GM19324 (cell line): Measurements from ENCODE around the gene SWT1.
"Not testable (repeated sequence)": the region's sequence is repeated elsewhere in the genome, so short reads cannot be mapped to it uniquely, and the experiment has no call there.

Experiments
- ATAC-seq: cut with Tn5 transposase; IDR thresholded peaks from one replicate; pipeline ENCODE4 v1.9.1; 2021; ENCODE audit warnings: mild to moderate bottlenecking, moderate library complexity; ENCODE audit not compliant: unreplicated experiment, low FRiP score

SWT1 gene

DNA sequence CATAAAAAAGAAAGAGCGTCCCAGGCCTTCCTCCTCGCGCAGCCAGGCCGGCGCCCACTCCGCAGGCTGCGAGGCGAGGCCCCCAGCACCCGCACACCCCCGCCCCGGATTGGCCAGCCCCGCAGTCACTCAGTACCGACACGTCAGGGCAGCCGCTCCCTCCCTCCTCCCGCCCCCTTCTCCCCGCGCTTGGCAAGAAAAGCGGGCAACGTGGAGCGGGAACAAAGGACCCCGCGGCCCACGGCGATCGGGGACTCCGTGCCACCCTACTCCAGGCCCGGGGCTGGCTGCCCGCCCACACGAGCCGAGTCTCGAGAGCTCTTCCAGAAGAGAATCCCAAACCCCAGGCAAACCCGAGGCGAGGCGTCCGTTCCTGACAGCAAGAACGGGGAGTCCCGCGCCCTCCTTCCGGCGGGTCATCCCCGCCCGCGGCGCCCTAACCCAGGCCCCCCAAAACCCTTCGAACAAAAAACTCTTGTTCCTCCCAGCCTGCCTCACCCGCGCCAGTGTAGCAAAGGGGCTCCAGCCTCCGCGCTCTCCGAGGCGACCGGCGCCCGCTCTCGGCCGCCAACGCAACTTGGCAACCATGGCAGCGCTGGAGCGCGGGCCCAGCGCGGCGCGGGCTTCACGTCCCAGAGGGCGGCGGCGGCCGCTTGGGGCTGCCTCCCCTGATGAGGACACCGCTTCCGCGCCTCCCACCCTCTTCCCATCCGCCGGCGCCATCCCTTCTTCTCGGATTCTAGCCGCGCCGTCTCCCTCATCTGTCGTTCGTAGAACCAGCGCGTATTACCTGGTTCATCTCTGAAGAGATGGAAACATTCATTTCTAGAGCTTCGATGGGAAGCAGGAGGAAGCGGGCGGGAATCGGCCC lies 159.4 kb downstream of the SWT1 start:
- peak; percentile 51 for ATAC-seq

- peak; percentile 79 for ATAC-seq
These were observed 160.3 kb downstream of the SWT1 start, which contains the start of gene IVNS1ABP for GRCh38 chr1:185317034-185317885. IVNS1ABP (minus strand) TSS chr1:185317243; CDS start chr1:185309493, 7,750 bp downstream.

DNA sequence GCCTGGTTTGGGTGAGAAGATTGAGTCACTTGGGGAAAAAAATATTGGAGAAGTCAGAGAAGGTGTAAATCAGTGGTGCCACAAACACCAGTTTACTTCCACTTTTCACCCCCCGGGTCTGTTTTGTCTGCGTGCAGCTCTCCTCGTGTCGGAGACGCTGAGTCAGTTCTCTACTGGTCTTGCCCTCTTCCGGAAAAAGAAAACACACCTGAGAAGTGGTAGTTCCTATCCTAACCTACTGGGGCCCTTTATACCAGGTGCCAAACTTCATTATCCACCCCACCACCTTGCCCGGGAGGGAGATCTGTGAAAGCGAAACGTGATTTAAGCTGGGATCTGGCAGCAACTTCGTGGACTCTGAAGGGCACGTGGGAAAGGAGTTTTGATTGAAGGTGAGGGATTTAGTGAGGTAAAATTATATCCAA lies 160.9 kb downstream of the SWT1 start:
- ATAC-seq: peak; percentile 41

GRCh38 chr1:185318431-185319138 lies 161.6 kb downstream of the SWT1 start:
- no peak for ATAC-seq

- ATAC-seq: no peak
These were observed 162.1 kb downstream of the SWT1 start for GRCh38 chr1:185319139-185319475.

GRCh38 chr1:185321104-185321503 lies 164.1 kb downstream of the SWT1 start:
- ATAC-seq: not testable (repeated sequence)

- ATAC-seq: not testable (repeated sequence)
These were observed 164.8 kb downstream of the SWT1 start for GRCh38 chr1:185321653-185322221.

GRCh38 chr1:185322636-185323035 lies 165.7 kb downstream of the SWT1 start:
- no peak for ATAC-seq

GRCh38 chr1:185324118-185324517 lies 167.2 kb downstream of the SWT1 start:
- no peak for ATAC-seq

- no peak for ATAC-seq
These were observed 168.4 kb downstream of the SWT1 start for GRCh38 chr1:185325413-185325812.

DNA sequence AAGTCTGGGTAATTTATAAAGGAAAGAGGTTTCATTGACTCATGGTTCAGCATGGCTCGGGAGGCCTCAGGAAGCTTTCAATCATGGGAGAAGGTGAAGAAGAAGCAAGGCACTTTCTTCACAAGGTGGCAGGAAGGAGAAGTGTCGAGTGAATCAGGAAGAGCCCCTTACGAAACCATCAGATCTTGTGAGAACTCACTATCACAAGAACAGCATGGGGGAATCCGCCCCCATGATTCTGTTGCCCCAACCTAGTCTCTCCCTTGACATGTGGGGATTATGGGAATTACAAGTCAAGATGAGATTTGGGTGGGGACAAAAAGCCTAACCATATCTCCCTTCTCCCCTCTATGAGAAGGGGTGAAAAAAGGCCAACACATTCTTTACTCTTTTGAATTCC lies 171.3 kb downstream of the SWT1 start:
- ATAC-seq: no peak

GRCh38 chr1:185334182-185334581 lies 177.2 kb downstream of the SWT1 start:
- ATAC-seq: no peak

- no peak for ATAC-seq
These were observed 180.3 kb downstream of the SWT1 start for GRCh38 chr1:185337246-185337645.

DNA sequence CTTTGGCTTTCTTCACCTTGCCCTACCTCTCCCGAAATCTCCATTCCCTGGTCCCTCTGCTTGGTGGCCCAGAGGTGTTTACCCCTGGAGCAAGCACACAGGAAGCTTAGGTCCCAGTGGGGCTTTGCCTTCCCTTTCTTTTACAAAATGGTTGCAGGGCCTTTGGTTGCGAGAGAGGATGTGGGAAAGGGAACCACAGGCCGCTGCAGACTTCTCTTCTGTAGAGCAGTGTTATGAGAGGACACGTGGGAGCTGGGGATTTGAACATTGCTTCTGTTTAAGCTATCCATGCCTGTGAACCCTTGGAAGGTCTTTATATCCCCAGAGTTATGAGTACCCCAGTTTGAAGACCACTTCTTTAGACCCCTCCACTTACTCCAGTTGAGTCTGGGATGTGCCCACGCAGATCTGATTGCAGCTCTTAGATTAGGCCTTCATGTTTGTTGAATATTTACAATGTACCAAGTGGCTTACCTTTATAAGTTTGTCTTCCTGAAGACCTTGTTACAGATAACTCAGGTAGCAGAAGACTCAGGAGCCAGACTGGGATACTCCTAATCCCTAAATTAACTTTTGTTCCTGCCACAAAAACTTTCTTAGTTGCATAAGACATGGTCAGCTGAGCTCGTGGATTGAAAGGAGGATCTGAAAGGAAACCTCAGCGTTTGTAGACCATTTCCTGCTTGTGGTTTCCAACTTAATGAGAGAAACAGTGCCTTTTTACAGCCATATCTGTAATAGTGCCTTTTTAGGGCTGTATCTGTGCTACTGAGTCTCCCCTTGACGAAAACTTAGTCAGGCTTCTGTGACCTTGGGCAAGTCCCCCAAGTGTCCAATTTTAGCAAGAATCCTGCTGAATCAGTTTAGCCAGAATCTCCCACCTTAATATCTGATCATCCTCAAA lies 182.0 kb downstream of the SWT1 start:
- peak; percentile 97 for ATAC-seq

GRCh38 chr1:185341196-185341781 lies 184.3 kb downstream of the SWT1 start:
- ATAC-seq: no peak
